KOPT-K1 (cell line): ENCODE data around the gene FIBIN.
"Not testable (repeated sequence)": the region's sequence is repeated elsewhere in the genome, so short reads cannot be mapped to it uniquely, and the experiment has no call there.

Experiments used
- H3K27ac ChIP-seq: fragments of 200-600 bp; sonication (generic); 2 replicates; pipeline ENCODE4 v1.5.1; 2016; ENCODE audit warnings: antibody characterized with exemption, mild to moderate bottlenecking, low read depth, low read length; ENCODE audit not compliant: poor library complexity, severe bottlenecking
- H3K36me3 ChIP-seq: fragments of 200-600 bp; sonication (generic); 2 replicates; pipeline ENCODE4 v1.5.1; 2017; ENCODE audit warnings: antibody characterized with exemption, mild to moderate bottlenecking, low read length, moderate library complexity; ENCODE audit not compliant: insufficient read depth
- H3K9me3 ChIP-seq: fragments of 200-600 bp; sonication (generic); 2 replicates; pipeline ENCODE4 v1.5.1; 2017; ENCODE audit warnings: antibody characterized with exemption, low read length, mild to moderate bottlenecking; ENCODE audit not compliant: insufficient read depth, poor library complexity, severe bottlenecking

Gene FIBIN

DNA sequence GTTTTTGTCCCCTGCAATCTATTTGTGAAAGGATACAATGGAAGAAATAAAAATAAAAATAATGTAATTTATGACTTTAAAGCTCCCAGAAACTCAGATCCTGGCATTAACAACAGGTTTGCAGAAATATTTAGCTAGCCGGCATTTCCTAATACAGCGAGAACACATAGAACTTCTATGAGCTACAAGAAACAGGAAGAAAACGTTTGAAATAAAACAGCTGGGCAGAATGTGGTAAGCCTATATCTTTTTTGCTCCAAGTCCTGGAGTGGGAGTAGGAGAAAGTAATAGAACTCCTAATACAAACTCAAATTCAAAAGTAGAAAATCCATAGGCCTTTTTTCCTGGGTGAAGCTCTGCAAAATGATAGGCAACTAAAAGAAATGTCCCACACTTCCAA, 29.6 kb upstream of the FIBIN start:
- Histone ChIP-seq H3K36me3 (no peaks in the 10 kb centered on the region), H3K27ac (no peak overlapping the region), H3K9me3 (no peaks in the 10 kb centered on the region)

DNA sequence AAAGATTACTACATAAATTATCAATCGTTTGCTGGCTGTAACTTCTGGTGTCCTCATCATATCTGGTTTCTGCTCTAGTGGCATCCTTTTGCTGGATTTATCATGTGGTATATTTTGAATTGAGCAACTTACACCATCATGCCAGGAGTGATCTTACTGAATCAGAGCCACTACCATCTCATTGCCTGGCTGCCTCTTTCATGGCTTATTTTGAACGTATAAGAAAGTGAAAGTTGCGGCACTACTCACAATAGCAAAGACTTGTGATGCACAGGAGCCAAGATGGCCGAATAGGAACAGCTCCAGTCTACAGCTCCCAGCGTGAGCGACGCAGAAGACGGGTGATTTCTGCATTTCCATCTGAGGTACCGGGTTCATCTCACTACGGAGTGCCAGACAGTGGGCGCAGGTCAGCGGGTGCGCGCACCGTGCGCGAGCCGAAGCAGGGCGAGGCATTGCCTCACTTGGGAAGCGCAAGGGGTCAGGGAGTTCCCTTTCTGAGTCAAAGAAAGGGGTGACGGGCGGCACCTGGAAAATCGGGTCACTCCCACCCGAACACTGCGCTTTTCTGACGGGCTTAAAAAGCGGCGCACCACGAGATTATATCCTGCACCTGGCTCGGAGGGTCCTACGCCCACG, 28.9 kb upstream of the FIBIN start:
- H3K9me3 ChIP-seq, H3K27ac ChIP-seq, H3K36me3 ChIP-seq: not testable (repeated sequence)

DNA sequence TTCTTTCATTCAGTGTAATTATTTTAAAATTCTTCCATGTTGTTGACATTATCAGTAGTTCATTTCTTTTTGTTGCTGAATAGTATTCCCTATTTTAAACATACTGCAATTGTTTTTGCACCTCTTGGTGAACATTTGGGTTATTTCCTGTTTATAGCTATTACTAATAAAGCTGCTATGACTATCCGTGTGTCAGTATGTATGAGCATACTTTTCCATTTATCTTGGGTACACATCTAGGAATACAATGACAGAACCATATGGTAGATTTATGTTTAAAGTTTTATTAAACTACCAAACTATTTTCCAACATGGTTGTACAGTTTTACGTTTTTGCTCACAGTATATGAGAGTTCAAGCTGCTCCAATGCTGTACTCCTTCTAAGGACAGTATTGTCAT, 22.0 kb upstream of the FIBIN start:
- H3K9me3 ChIP-seq = no peaks in the 10 kb centered on the region
- no peaks in the 10 kb centered on the region for H3K36me3 ChIP-seq
- no peak overlapping the region for H3K27ac ChIP-seq

DNA sequence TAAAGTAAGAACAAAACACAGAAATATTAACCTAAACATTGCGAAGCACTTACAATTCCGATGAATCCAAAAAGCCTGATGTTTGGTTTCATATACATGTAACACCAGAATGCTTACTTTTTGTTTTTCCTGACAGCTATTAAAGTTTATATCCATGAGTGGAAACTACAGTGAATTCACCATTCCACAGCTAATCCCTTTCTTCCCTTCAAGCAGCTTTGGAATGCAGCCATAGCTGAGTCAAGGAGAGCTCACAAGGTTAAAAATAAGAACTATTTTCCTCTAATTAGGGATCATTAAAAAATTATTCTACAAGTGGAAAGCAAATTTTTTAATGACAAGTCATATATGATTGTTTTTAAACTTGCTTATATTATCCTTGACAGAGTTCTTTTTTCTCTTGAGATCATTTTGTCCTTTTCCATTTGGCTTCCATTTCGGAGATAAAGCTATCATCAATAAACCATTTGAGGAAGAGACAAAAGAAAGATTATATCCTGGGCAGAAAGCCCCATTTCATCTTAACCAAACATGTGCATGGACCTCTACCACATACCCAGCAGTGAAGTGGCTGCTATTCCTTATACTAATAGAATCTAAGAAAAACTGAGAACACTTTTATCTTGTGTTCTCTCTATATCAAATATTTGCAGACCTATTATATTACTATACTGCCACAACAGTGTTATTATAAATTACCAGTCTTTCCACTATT, 19.7 kb upstream of the FIBIN start:
- no peaks in the 10 kb centered on the region for H3K9me3 ChIP-seq
- H3K27ac ChIP-seq = no peak overlapping the region
- no peaks in the 10 kb centered on the region for H3K36me3 ChIP-seq

DNA sequence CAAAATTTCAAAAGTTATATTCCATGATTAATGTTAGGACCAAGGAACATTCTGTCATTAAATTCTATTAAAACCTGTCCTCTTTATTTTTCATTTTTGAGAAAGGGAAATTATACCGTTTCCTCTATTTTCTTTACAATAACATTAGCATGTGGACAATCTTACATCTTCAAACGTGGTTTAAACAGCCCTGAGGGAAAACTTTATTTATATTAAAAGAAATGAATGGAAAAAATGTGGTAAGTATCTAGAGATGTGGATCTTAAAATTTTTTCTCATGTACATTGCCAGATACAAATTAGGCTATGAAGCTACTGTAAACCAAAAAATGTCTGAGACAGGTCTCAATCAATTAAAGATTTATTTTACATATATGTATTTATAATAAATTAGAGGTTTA, 18.9 kb upstream of the FIBIN start:
- H3K9me3 ChIP-seq = no peaks in the 10 kb centered on the region
- H3K36me3 ChIP-seq = no peaks in the 10 kb centered on the region
- H3K27ac ChIP-seq = no peak overlapping the region

DNA sequence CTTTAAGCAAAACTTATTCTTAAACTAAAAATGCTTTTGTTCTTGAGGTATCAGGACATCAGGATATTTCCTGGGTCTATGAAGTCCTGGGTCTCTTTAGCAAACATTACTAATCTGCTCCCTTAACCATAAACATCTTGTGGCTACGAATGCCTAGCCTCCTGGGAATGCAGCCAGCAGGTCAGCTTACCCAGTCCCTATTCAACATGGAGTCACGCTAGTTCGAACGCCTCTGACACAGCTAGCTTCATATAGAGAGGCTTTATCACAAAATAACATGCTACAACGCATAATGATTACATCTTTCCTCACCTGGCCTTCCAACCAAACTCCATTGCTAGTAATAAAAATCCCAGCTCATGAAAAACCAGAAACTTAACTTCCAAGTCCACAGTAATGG, 17.5 kb upstream of the FIBIN start:
- H3K36me3 ChIP-seq = no peaks in the 10 kb centered on the region
- H3K27ac ChIP-seq = no peak overlapping the region
- no peaks in the 10 kb centered on the region for H3K9me3 ChIP-seq

DNA sequence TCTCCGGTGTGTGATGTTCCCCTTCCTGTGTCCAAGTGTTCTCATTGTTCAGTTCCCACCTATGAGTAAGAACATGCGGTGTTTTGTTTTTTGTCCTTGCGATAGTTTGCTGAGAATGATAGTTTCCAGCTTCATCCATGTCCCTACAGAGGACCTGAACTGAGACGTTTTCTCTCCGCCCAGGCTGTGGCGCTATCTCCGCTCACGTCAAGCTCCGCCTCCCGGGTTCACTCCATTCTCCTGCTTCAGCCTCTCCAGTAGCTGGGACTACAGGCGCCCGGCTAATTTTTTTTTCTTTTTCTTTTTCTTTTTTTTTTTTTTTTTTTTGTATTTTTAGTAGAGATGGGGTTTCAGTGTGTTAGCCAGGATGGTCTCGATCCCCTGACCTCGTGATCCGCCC, 16.7 kb upstream of the FIBIN start:
- H3K9me3 ChIP-seq, H3K27ac ChIP-seq, H3K36me3 ChIP-seq: not testable (repeated sequence)

DNA sequence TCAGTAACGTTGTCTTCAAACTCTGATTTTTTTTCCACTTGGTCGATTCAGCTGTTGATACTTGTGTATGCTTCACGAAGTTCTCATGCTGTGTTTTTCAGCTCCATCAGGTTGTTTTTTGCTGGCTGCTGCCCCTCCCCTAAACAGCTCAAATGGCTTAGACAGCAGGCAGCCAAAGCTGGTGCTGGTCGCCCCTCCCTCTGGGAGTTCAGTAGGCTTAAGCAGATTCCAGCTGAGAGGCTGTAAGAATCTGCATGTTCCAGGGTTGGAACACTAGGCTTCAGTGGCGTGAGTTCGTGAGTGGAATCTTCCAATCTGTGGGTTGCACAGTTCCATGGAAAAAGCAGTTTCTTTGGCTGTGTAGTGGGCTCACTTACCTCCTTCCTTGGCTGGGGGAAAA, 10.3 kb upstream of the FIBIN start:
- no peaks in the 10 kb centered on the region for H3K36me3 ChIP-seq
- no peaks in the 10 kb centered on the region for H3K9me3 ChIP-seq
- no peak overlapping the region for H3K27ac ChIP-seq

DNA sequence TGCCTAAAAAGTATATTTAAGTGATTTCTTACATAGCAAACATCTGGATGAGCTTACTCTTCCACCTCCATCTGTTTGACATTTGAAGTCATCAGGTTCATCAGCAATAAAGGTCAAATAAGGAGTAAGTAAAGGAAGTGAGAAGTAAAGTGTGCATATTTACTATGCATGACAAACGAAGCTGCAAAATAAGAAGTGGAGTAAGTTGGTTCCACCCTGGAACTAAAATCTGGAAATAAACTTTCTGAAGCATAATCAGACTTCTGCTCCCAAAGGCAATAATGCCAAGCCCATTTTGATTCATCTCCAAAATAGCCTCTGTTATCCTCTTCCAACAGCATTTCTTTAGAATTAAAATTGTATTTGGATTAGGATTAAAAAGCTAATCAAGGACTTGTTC, 8.4 kb upstream of the FIBIN start:
- Histone ChIP-seq H3K9me3 (no peaks in the 10 kb centered on the region), H3K36me3 (no peaks in the 10 kb centered on the region), H3K27ac (no peak overlapping the region)

DNA sequence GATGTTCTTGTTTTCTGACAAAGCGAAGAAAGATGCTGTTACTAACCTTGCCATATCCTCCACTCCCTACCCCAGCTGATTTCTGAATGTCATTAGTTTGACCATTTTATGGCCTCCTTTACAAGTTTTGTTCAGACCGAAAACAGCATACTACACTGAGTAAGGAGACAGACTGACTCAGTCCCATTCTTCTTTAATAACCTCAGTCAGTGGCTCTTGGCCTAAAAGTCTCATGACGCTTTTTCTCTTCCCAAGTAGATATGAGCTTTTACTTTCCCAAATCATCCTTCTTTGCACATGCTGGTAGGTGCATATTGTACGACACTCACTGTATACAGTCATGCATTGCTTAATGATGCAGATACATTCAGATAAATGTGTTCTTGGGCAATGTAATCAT, 8.0 kb upstream of the FIBIN start:
- H3K9me3 ChIP-seq = no peaks in the 10 kb centered on the region
- H3K27ac ChIP-seq = no peak overlapping the region
- no peaks in the 10 kb centered on the region for H3K36me3 ChIP-seq

DNA sequence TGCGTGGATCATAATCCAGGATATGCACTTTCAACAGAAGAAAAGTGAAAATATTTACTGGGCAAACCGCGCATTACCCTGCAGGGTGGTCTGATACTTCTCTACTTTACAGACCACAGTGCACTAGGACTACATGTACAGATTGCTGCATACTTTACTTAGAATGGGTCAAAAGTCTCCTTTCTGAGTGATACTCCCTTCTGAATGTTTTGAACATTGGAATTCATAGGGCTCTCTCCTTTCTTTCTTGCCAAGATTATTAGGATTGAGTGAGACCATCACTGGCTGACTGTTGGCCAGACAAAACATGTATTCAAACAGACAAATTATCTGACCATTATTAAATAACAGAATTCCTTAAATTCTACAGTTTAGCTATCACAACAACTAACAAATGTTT, 6.6 kb upstream of the FIBIN start:
- no peak overlapping the region for H3K27ac ChIP-seq
- H3K9me3 ChIP-seq = no peaks in the 10 kb centered on the region
- H3K36me3 ChIP-seq = no peaks in the 10 kb centered on the region

DNA sequence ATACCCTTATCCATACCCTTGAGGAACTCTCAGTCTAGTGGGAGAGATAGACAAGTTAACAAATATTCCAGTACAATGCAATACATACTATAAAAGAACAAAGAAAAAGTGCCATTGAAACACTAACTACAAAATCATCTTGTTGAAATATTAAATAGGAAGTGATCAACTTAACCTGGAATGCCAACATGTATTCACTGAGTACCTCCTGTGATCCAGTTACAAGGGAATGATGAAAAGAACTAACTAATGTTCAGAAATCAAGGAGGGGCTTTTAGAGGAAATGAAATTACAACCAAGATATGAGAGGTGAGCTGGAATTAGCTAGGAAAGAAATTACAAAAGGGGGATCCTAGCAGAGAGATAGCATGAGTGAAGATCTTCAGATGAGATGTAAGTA, 6.2 kb upstream of the FIBIN start:
- no peaks in the 10 kb centered on the region for H3K9me3 ChIP-seq
- no peaks in the 10 kb centered on the region for H3K36me3 ChIP-seq
- H3K27ac ChIP-seq = no peak overlapping the region

DNA sequence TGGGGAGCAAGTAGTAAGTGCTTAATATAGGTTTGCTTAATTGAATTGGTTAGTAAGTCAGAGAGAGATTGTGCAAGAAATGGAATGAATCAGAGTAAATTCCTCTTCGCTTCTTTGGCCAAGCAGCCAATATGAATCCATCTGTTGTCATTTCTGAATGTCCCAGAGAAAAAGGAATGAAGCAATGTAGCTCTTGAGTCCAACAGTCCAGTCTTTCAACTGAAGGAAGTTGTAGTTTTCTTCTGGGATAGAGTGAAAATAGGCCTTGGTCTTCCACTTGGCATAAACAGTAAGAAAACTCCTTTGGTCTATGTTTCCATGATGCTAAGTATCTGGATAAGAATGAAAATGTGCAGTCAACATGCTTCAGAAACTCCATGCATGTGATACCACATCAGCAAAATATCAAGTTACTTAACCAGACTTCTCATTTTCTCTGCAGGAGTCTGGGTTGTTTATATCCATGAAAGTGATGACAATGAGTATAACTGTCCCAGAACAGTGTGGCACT, 1.8 kb upstream of the FIBIN start:
- Histone ChIP-seq H3K27ac (no peak overlapping the region), H3K9me3 (no peaks in the 10 kb centered on the region), H3K36me3 (no peaks in the 10 kb centered on the region)

DNA sequence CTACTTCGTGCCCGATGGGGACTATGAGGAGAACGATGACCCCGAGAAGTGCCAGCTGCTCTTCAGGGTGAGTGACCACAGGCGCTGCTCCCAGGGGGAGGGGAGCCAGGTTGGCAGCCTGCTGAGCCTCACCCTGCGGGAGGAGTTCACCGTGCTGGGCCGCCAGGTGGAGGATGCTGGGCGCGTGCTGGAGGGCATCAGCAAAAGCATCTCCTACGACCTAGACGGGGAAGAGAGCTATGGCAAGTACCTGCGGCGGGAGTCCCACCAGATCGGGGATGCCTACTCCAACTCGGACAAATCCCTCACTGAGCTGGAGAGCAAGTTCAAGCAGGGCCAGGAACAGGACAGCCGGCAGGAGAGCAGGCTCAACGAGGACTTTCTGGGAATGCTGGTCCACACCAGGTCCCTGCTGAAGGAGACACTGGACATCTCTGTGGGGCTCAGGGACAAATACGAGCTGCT, 751 bp downstream of the FIBIN start:
- no peaks in the 10 kb centered on the region for H3K9me3 ChIP-seq
- no peak overlapping the region for H3K27ac ChIP-seq
- H3K36me3 ChIP-seq = no peaks in the 10 kb centered on the region

DNA sequence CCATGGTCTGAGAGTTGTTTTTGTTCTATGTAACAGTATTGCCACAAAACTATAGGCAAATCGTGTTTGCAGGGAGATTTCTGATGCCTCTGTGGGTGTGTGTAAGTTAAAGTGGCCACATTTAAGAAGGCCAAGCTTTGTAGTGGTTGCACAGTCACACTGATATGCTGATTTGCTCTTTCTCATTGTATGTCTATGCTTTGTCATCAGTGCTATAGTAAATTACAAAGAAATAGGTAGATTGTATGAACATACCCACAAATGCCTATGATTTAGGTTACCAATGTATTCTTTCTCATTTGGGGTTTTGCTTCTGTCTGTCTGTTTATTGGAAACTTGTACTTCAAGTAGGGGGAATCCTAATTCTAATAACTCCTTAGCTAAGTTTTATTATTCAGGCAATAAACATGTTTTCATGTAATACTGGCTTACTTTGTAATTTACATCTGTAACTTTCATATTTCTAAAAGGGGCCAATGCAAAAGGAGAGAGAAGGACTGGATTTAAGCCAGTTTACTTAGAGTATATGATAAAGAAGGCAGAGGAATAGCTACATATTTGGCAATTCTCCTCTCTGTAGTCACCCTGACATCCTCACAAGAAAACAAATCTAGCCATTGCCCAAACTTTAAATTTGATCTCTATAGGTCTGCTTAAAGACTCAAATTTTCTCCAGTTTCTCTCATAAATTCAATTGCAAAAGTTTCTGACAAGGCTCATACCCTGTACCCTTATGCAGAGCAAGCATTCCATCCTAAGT, 2.0 kb downstream of the FIBIN start:
- Histone ChIP-seq H3K36me3 (no peaks in the 10 kb centered on the region), H3K27ac (no peak overlapping the region), H3K9me3 (no peaks in the 10 kb centered on the region)
